GM19099 (cell line): Measurements from ENCODE around the gene EIF1AD.

ENCODE experiments used
- POLR2A ChIP-seq: IDR thresholded peaks from 3 replicates; pipeline ENCODE4 v1.6.1; 2011; ENCODE audit warnings: low read depth; ENCODE audit not compliant: insufficient read length; ENCODE audit errors: extremely low read depth

EIF1AD gene

GRCh38 chr11:66001942-66002647 is at the start of gene EIF1AD, which contains the start of gene BANF1:
Gene EIF1AD (minus strand): TSS chr11:66002157. CDS start chr11:66000389, 1,768 bp downstream.
Gene BANF1 (plus strand): TSS chr11:66002503. CDS start chr11:66003251, 748 bp downstream.
- TF ChIP-seq POLR2A: peak; percentile 90

GRCh38 chr11:66051371-66051765 is 49.4 kb upstream of the EIF1AD start:
- no peak for TF ChIP-seq POLR2A

- no peak for TF ChIP-seq POLR2A
These were observed 48.7 kb upstream of the EIF1AD start for GRCh38 chr11:66050581-66051231.

- no peak for TF ChIP-seq POLR2A
These were observed 46.8 kb upstream of the EIF1AD start, which contains the start of gene GAL3ST3 for GRCh38 chr11:66048547-66049323. Gene GAL3ST3 (minus strand): TSS chr11:66049161. CDS start chr11:66045415, 3,746 bp downstream.

- TF ChIP-seq POLR2A: no peak
These were observed 45.8 kb upstream of the EIF1AD start for GRCh38 chr11:66047541-66048365.

- TF ChIP-seq POLR2A: no peak
These were observed 44.9 kb upstream of the EIF1AD start for GRCh38 chr11:66046901-66047300.

GRCh38 chr11:66045177-66045639 is 43.3 kb upstream of the EIF1AD start:
- no peak for TF ChIP-seq POLR2A

- no peak for TF ChIP-seq POLR2A
These were observed 42.8 kb upstream of the EIF1AD start for GRCh38 chr11:66044757-66045156.

- TF ChIP-seq POLR2A: no peak
These were observed 41.3 kb upstream of the EIF1AD start for GRCh38 chr11:66042996-66043906.

GRCh38 chr11:66042227-66042995 is 40.5 kb upstream of the EIF1AD start:
- no peak for TF ChIP-seq POLR2A

GRCh38 chr11:66039765-66040164 is 37.8 kb upstream of the EIF1AD start:
- TF ChIP-seq POLR2A: no peak

- TF ChIP-seq POLR2A: no peak
These were observed 35.4 kb upstream of the EIF1AD start for GRCh38 chr11:66037327-66037726.

- TF ChIP-seq POLR2A: no peak
These were observed 34.4 kb upstream of the EIF1AD start for GRCh38 chr11:66036334-66036710.
